Activated CD4-positive, alpha-beta T cell treated with anti-CD3 and anti-CD28 coated beads, Interleukin-2, Interleukin-4, amounts not matched to agents 100 ng/mL and 50 ng/mL, durations not matched to agents 16 hours and 8 hours (primary cell): ENCODE measurements around the gene NPAP1.
"Not testable (repeated sequence)": the region's sequence is repeated elsewhere in the genome, so short reads cannot be mapped to it uniquely, and the experiment has no call there.

Experiments used
- DNase-seq: peaks from one replicate; pipeline ENCODE4 v3.0.0-alpha.2; 2020; ENCODE audit warnings: low spot score

Gene NPAP1, protein sequence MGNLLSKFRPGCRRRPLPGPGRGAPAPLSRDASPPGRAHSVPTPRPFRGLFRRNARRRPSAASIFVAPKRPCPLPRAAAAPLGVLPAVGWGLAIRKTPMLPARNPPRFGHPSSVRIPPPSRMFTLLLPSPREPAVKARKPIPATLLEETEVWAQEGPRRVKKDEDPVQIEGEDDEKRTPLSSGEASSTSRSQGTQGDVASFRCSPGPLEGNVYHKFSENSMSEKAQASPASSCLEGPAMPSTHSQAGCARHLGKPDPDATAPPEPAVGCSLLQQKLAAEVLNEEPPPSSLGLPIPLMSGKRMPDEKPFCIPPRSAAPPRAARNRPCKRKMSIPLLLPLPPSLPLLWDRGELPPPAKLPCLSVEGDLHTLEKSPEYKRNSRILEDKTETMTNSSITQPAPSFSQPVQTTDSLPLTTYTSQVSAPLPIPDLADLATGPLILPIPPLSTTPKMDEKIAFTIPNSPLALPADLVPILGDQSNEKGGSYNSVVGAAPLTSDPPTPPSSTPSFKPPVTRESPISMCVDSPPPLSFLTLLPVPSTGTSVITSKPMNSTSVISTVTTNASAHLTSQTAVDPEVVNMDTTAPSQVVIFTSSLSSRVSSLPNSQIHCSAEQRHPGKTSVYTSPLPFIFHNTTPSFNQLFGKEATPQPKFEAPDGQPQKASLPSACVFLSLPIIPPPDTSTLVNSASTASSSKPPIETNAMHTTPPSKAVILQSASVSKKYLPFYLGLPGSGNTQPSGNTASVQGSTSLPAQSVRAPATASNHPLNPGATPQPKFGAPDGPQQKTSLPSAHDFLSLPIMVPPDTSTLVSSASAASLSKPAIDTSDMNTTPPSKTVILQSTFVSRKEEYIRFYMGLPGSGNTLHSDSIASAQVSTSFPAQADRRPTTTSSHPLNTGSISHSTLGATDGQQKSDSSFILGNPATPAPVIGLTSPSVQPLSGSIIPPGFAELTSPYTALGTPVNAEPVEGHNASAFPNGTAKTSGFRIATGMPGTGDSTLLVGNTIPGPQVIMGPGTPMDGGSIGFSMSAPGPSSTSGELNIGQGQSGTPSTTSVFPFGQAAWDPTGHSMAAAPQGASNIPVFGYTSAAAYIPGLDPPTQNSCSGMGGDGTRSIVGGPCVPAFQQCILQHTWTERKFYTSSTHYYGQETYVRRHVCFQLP

DNA sequence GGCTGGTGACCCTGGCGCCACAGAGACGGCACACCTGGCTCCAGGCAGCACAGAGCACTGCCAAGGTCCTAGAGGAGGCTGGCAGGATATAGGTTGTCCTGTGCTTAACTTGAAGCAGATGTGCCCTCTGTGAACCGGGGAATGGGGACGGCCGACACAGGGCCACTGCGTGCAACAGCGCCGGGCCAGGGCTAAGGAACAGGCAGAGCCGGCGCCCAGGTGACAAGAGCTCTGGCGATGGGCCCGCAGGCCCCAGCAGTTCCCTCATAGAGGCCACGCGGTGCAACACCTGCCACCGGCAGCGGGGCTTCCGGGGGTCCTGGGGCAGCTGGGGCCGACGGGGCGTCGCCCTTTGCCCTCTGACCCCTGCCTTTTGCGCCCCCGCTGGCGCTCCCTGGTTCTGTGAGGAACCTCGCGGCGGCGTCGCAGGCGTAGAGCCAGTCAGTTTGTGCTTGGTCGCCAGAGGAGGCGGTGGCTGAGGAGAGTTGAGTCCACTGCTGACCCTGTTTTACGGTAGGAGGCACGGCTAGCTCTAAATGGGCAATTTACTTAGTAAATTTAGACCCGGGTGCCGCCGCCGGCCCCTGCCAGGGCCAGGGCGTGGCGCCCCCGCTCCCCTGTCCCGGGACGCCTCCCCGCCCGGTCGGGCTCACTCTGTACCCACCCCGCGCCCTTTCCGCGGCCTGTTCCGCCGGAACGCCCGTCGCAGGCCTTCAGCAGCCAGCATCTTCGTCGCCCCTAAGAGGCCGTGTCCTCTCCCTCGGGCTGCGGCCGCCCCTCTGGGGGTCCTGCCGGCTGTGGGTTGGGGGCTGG lies at the start of gene NPAP1:
NPAP1 (plus strand) TSS at position 444 of the 813 bp plus-strand sequence; CDS start at position 537, 93 bp downstream.
- DNase-seq = no peak

DNA sequence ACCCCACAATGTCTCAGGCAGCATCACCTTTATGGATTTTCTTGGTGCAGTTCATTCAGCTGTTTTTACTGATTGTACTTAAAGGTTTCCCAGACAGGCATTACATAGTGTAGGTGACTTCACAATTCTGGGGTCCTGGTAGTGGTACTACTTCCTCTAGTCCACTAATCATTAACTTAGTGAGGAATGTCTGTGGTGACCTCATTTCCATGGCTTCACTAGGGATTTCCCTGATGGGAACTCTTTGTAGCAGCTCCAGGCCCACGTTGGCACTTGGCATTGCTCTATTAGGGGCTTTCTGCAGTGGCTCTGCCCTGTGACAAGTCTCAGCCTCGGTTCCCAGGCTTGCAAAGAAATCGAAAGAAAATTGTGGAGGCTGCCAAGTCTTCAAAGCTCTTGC lies 48.1 kb upstream of the NPAP1 start:
- no peak for DNase-seq

DNA sequence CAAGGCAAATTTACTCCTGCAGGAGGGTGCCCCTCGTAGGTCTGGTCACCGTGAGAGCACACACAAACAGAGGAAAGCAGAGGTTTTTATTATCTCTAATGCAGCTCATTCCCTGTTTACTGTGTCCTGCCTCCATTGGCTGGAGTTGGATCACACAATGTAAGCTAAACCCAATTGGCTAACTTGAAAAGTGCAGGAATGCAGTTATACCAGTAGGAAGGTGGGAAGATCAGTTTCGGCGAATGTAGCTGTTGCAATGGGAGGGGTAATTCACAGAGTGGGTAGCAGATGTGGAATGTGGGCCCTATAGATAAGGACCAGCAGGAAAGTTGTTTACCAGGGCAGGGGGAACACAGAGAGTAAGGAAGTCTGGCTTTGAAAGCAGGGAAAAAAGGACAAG lies 42.5 kb upstream of the NPAP1 start:
- DNase-seq = no peak

DNA sequence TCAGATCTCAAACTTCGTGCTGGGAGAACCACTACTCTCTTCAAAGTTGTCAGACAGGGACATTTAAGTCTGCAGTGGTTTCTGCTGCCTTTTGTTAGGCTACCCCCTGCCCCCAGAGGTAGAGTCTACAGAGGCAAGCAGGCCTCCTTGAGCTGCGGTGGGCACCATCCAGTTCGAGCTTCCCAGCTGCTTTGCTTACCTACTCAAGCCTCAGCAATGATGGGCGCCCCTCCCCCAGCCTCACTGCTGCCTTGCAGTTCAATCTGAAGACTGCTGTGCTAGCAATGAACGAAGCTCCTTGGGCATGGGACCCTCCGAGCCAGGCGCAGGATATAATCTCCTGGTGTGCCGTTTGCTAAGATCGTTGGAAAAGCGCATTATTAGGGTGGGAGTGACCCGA lies 36.2 kb upstream of the NPAP1 start:
- DNase-seq = not testable (repeated sequence)

DNA sequence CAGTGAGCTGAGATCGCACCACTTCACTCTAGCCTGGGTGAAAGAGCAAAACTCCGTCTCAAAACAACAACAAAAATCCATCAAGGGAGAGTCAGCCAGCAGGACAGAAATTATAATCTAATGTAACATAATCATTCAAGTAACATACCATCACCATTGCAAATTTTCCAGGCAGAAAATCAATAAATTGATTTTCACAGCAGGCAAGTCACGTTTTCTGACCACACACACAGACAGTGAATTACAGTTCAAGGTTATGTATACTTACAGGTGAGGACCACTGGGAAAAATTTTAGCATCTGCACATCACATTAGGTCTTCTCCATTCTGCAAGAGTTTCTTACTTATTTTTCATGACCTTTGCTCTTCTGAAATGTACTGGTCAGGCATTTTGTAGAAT lies 29.9 kb upstream of the NPAP1 start:
- DNase-seq = no peak

DNA sequence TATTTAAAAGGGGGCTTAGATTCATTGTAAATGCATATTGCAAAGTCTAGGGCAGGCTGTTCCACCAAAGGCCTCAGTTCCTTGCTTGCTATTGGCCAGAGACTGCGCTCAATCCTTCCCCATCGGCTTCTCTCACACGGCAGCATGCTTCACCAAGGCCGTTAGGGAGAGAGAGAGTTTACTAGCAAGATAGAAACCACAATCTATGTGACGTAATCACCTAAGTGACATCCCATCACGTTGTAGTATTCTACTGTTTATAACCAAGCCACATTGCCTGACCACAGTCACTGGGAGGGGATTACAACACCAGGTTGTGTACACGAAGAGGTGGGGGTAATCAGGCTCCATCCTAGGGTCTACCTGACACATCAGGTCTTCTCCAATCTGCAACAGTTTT lies 16.0 kb upstream of the NPAP1 start:
- DNase-seq = no peak

DNA sequence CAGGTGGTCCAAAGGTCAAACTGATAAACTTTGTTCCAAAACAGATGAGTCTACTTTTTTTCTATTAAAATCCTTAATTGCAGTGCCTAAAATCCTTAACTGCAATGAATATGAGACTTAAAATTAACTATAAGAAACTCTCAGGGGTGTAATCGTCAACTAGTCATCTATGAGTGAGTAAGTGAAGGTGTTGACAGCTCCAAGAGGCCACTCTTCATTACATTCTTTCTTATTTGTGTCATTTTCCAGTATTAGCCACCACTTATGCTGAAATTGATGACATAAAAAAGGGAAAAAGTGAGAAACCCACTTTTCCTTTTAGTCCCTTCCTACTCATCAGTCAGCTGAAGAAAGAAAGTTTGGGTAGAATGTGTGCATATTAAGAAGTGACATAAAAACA lies 12.6 kb upstream of the NPAP1 start:
- no peak for DNase-seq

DNA sequence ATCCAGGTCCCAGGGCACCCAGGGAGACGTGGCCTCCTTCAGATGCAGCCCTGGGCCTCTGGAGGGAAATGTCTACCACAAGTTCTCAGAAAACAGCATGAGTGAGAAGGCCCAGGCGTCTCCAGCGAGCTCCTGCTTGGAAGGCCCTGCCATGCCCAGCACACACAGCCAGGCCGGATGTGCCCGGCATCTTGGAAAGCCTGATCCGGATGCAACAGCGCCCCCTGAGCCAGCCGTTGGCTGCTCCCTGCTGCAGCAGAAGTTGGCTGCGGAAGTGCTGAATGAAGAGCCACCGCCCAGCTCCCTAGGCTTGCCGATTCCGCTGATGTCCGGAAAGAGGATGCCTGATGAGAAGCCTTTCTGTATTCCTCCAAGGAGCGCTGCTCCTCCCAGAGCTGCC lies 856 bp downstream of the NPAP1 start:
- DNase-seq = no peak

DNA sequence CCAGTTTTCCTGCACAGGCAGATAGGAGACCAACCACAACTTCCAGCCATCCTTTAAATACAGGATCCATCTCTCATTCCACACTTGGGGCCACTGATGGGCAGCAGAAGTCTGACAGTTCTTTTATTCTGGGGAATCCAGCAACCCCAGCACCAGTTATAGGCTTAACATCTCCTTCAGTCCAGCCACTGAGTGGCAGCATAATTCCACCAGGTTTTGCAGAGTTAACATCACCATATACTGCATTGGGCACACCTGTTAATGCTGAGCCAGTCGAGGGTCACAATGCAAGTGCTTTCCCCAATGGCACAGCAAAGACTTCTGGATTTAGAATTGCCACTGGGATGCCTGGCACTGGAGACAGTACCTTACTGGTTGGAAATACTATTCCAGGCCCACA lies 2.9 kb downstream of the NPAP1 start:
- DNase-seq = no peak

DNA sequence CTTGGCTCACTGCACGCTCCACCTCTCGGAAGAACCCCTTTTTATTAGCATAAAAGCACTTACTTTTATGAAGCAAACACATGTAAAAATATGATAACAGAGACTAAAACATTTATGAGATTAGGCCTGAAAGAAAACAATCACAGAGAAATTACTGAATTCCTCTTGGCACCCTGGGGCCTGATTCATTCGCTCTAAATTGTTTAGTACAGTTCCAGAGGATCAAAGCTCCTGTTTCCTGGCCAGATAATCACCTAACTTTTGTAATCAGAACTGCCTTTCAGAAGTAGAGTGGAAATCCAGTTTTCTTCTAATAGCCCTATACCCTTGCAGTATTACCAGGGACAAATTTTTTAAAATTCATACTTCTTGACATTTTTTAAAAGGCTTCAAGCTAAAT lies 6.4 kb downstream of the NPAP1 start:
- DNase-seq = no peak

DNA sequence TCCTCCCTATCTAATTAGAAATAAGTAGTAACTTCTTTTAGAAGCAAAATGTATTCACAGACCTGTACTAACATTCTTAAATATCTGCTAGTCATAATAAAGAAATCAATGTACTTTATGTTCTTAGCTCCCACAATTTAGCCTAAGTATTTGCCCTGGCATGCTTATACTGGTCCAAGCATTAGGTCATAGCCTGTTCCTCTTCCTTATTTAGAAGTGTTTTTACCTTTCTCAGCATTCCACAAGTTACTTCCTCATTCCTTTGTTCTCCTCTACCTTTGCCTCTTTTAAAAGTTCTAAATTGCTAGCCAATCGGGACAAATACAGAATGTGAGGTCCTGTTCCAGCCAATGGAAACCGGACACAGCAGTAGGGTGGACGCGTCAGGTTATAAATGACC lies 7.3 kb downstream of the NPAP1 start:
- DNase-seq = not testable (repeated sequence)

DNA sequence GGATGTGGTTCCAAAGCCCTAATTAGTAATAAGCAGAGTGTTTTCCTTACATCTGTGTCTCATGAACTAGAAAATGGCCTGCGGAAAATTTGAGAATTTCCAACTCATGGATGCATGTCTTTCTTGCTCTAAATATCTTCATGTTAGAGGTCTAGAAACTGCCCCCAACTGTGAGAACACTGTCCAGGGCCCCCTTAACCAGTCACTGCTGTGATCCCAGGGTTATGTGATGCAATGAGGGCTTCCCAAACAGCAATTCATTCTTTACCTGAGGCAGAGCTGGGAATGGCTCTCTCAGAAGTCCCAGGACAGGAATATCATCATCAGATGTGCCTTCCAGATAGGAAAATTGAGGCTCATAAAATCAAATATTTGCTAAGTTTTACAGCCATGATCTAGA lies 8.2 kb downstream of the NPAP1 start:
- no peak for DNase-seq

DNA sequence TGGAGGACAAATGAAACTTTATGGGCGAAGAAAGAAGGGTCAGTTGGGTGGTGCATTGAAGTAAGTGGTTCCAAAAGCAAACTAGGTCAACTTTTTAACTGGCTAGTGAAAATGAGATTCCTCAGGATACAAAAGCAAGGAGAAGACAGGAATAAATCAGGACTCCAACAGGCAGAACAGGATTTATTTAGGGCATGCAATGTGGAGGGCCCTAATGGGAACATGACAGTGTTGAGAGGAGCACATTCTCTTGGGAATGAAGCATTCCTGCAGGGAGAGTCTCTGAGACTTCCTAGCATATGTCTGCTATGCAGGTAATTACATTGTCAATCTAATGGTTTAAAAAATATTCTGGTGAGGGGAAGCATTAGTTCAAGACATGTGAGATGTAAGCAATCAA lies 8.7 kb downstream of the NPAP1 start:
- no peak for DNase-seq

DNA sequence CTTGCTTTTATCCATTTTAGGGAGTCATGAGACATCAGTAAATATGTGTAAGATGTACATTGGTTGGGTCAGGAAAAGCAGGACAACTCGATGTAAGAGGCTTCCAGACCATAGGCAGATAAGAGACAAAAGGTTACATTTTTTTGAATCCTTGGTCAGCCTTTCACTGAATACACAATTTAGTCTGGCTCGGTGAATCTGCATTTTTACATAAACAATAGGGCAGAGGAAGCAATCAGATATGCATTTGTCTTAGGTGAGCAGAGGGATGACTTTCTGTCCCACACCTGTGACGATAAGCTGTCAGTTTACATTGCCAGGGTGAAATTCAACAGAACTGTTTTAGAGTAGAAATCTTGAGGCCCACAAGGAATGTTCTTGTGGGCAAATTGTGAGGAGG lies 20.6 kb downstream of the NPAP1 start:
- DNase-seq = no peak

DNA sequence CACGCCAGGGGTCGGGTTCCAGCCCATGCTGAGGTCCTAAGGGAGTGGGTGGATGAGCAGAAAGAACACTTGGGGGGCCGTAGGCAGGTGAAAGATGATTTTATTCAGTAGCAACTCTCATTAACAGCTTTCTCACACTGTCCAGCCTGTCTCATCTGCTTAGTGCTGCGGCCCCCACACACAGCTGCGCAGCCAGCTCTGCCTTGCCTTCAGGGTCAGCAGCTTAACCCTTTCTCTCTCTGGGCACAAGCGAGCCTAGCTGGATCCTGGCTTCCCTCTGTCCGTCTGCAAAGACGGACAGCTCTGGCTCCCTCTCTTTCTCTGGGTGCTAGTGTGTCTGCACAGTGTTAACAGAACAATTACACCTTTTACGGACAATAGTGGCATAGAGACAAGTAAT lies 21.3 kb downstream of the NPAP1 start:
- DNase-seq = no peak

DNA sequence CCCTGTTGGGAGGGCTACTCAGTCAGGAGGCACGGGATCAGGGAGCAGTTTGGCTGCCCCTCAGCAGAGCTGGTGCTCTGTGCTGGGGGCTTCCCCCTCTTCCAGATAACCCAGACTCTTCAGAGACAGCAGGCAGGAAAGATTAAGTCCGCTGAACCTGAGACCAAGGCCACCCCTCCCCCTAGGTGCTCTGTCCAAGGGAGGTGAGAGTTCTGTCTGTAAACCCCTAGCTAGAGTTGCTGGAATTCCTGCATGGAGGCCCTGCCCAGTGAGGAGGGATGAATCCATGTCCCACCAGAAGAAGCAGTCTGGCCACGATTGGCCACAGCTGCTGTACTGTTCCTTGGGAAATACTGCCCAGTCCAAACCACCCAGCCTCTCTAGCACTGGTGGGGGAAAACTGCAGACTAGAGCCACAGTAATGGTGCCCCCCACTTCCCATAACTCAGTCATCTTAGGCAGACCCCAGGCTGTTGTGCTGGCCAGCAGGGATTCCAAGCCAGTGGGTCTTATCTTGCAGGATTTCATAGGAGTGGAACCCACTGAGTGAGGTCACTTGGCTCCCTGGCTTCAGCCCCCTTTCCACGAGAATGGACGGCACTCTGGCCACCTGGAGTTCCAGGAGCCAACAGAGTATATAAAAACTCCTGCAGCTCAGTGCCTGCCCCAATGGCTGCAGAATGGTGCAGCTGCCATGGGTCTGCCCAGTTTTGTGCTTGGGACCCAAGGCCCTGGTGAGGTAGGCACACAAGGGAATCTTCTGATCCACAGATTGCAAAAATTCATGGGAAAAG lies 42.9 kb downstream of the NPAP1 start:
- no peak for DNase-seq

DNA sequence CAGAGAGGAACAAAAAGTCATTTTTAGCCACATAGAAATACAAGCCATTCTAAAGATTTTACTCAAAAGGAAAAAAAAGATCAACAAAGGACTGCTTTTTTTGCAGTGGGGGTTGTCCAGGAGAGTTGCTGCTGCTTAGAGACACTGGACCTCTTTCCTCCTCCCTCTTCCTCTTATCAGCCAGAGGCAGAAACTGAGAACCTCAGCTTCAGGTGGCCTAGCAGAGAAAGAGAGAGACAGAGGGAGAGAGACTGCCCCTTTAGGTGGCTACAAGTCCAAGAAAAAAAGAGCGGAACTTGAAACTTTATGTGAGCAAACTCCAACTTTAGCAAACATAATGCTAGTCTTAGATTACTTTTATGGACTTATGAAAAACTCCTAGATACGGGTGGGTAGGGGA lies 54.2 kb downstream of the NPAP1 start:
- no peak for DNase-seq
